HG03139 (cell line): ENCODE results near the gene MAGEA12.
"Not testable (repeated sequence)": the region's sequence is repeated elsewhere in the genome, so short reads cannot be mapped to it uniquely, and the experiment has no call there.

ENCODE experiments used
- ATAC-seq: cut with Tn5 transposase; IDR thresholded peaks from one replicate; pipeline ENCODE4 v1.9.1; 2021; ENCODE audit not compliant: unreplicated experiment

MAGEA12 gene

GRCh38 chrX:152761582-152761981 lies 28.0 kb downstream of the MAGEA12 start:
- ATAC-seq, result not testable (repeated sequence)

DNA sequence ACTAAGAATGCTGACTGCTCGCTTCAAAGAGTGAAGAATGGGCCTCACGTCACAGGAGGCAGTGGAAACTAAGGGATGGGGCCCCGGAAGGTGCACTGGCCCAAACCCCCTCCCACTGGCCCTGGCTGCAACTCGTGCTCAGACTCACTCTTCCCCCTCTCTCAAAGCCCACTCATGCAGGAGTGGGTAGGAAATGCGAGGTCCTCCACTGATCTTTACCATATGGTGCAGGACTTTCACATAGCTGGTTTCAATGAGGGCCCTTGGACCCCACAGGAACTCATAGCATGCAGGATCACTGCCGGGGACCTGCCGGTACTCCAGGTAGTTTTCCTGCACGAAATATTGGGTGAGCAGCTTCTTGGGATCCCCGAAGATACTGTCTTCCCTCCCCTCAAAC lies 33.0 kb downstream of the MAGEA12 start:
- ATAC-seq, result not testable (repeated sequence)

- not testable (repeated sequence) for ATAC-seq
Measured at GRCh38 chrX:152769549-152770289, 36.2 kb downstream of the MAGEA12 start, which contains the start of gene MAGEA6. Gene MAGEA6 (minus strand): TSS chrX:152769689. CDS start chrX:152767650, 2,039 bp downstream.

GRCh38 chrX:152787062-152787461 lies 53.5 kb downstream of the MAGEA12 start:
- ATAC-seq, result peak; percentile 84
